ENCODE measurements around the gene RAB8B. TPM values are rescaled to one million over a fixed set of nuclear protein-coding genes. Genes with fewer than 3 reads are reported as not detected.

The RAB8B gene
- total and polyA plus RNA-seq, 9 of the 15 experiments (the other 6 are each of a cell fraction or from before 2014, with no cell fraction given): 7.8 to 32.1 (median 24.2) TPM

- CTCF ChIA-PET (ENCODE audit: low intra/inter-chr PET ratio): no interaction called here
- Histone ChIP-seq H4K20me1 (replicated peaks; ENCODE audit: control insufficient read depth, insufficient read depth, low read length) (no peaks in the 10 kb centered on the region), H3K4me1 (replicated peaks in 1 of 2; ENCODE audit: control insufficient read depth in 2 of 2, insufficient read depth in 2 of 2, low read length in 2 of 2) (no peaks in the 10 kb centered on the region), H3K9ac (ENCODE audit: insufficient read depth in 1 of 2, low read depth in 2 of 2, low read length in 2 of 2) (no peak overlapping the region), H3K36me3 (ENCODE audit: control insufficient read depth, insufficient read depth, low read length) (peaks cover 8% of the 10 kb centered on the region; the same call in 1 of the 3 replicates), H3K27ac (ENCODE audit: extremely low read depth, low read depth, low read length) (no peak overlapping the region), H3K4me3 (no peak overlapping the region), H3K9me3 (replicated peaks; ENCODE audit: control insufficient read depth, insufficient read depth, low read depth, low read length) (no peaks in the 10 kb centered on the region), H3K79me2 (ENCODE audit: control insufficient read depth, insufficient read depth, low read length) (no peaks in the 10 kb centered on the region), H2AFZ (ENCODE audit: low read depth, low read length) (no peak overlapping the region), H3K27me3 (ENCODE audit: control insufficient read depth in 2 of 2, insufficient read depth in 2 of 2, low read length in 2 of 2) (no peaks in the 10 kb centered on the region), H3K4me2 (ENCODE audit: insufficient read depth, low read length) (no peak overlapping the region), H3K9me1 (ENCODE audit: control insufficient read depth, insufficient read depth, low read length) (no peaks in the 10 kb centered on the region)
- in situ Hi-C loops (cut with MboI): loop anchor here (25.0 kb wide), 1 partner anchor 778 kb away; no protein-coding TSS in a partner anchor
- POLR2A ChIA-PET: interaction anchor here (1.2 kb wide), 1 partner anchor 221 kb away, joined by 3 read pairs; no protein-coding TSS in a partner anchor
- FAIRE-seq (no peak), DNase-seq (ENCODE audit: extremely low read depth in 1 of 4, low spot score in 3 of 4) (no peak), ATAC-seq (no peak)
- intact Hi-C loops (cut with micrococcal nuclease): loop anchor here (10.0 kb wide), 1 partner anchor 330 kb away; no protein-coding TSS in a partner anchor
- TF ChIP-seq, protein P1, sequence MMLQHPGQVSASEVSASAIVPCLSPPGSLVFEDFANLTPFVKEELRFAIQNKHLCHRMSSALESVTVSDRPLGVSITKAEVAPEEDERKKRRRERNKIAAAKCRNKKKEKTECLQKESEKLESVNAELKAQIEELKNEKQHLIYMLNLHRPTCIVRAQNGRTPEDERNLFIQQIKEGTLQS (IDR thresholded peaks at IDR 0.05): peak; percentile 19; the same call in 1 of the 2 replicates
- TF ChIP-seq, protein P1 (CRISPR knock-in tag; conservative IDR thresholded peaks at IDR 0.05): no peak
- TF ChIP-seq E4F1 (CRISPR knock-in tag; IDR thresholded peaks at IDR 0.05; ENCODE audit: borderline replicate concordance) (no peak), RBM25 (IDR thresholded peaks at IDR 0.05; ENCODE audit: low read depth, low read length, severe bottlenecking) (no peak), ATF1 (CRISPR knock-in tag; IDR thresholded peaks at IDR 0.05) (no peak), ATF1 (tag; IDR thresholded peaks at IDR 0.05) (0 out of 2 replicates have a peak, but pooled peaks have one; percentile 11)
- BruUV-seq (replicated peaks): no TSS peak
- WGBS (ENCODE audit: insufficient coverage, low coverage, missing lambda C conversion rate): 80% methylated on average over 6 of the region's 6 CpGs
Measured at GRCh38 chr15:63284335-63284734, 94.9 kb downstream of the RAB8B start.
